Bronchial epithelial cell (primary cell): Measurements from ENCODE around the gene TMEM255B. TPM values are rescaled to one million over a fixed set of nuclear protein-coding genes. Genes with fewer than 3 reads are reported as not detected.

ENCODE experiments used
- DNase-seq: peaks from one replicate; pipeline ENCODE4 v3.0.0-alpha.2; 2010; ENCODE audit warnings: low read depth
- FAIRE-seq: peaks from 2 replicates; lab custom pipeline; 2011; peaks lifted over from hg19 to GRCh38; lab: Jason Lieb, UNC
- H3K27me3 ChIP-seq: 2 replicates; pipeline ENCODE4 v1.5.1; 2011; ENCODE audit warnings: low read length; ENCODE audit not compliant: control insufficient read depth, insufficient read depth
- H3K36me3 ChIP-seq: 2 replicates; pipeline ENCODE4 v1.5.1; 2011; ENCODE audit warnings: low read length; ENCODE audit not compliant: control insufficient read depth, insufficient read depth
- H3K4me3 ChIP-seq: 2 replicates; pipeline ENCODE4 v1.5.1; 2011; ENCODE audit warnings: mild to moderate bottlenecking, low read depth, low read length, control low read depth
- total RNA-seq: library from RNA; depleted of rRNA; stranded (reverse); fragments of >200 nt; gene quantifications from 2 replicates; pipeline ENCODE4 v1.2.1, GENCODE V29; 2014
- TF ChIP-seq, protein P1 (sequence below): IDR thresholded peaks from 2 replicates; pipeline ENCODE4 v1.5.1; 2011; ENCODE audit warnings: mild to moderate bottlenecking, moderate library complexity, low read length, control low read depth, inconsistent platforms; ENCODE audit not compliant: insufficient read depth, severe bottlenecking

The TMEM255B gene
- total RNA-seq, 1 donor from 2014 or later: 5.3 TPM

DNA sequence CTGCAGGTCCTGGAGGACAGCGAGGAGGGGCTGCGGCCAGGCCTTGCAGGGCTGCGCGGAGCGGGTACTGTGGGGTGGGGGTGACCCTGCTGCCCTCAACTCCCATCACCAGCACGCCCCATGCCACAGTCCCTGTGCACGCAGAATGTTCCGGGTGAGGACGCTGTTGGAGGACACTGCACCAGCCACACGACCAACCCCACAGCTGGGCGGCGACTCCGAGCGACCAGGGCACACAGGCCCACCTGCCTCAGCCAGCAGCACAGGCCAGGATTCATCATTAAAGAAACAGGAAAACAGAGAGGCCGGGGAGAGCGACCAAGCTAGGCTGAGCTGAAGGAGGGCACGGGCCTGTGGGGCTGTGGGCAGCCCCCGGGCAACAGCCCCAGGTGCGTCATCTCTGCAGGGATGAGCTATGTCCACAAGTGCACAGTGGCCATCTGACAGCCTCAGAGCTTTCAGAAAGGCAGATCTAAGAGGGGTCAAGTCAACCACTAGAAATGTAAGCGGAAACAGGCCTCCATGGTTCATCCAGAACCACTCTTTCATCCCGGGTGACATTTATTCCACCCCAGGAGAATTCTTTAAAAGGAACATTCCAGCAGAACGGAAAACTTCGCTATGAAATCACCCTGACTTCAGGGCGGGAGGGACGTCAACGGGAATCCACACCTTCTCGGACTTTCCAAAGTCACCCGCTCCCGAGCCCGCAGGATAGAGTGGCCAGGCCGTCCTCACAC lies 103.3 kb downstream of the TMEM255B start:
- FAIRE-seq: no peak
- Histone ChIP-seq H3K36me3 (peaks cover 5% of the 10 kb centered on the region), H3K4me3 (peak overlapping the region; percentile 66), H3K27me3 (no peaks in the 10 kb centered on the region)
- TF ChIP-seq, protein P1, sequence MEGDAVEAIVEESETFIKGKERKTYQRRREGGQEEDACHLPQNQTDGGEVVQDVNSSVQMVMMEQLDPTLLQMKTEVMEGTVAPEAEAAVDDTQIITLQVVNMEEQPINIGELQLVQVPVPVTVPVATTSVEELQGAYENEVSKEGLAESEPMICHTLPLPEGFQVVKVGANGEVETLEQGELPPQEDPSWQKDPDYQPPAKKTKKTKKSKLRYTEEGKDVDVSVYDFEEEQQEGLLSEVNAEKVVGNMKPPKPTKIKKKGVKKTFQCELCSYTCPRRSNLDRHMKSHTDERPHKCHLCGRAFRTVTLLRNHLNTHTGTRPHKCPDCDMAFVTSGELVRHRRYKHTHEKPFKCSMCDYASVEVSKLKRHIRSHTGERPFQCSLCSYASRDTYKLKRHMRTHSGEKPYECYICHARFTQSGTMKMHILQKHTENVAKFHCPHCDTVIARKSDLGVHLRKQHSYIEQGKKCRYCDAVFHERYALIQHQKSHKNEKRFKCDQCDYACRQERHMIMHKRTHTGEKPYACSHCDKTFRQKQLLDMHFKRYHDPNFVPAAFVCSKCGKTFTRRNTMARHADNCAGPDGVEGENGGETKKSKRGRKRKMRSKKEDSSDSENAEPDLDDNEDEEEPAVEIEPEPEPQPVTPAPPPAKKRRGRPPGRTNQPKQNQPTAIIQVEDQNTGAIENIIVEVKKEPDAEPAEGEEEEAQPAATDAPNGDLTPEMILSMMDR: no peak
- no peak for DNase-seq

DNA sequence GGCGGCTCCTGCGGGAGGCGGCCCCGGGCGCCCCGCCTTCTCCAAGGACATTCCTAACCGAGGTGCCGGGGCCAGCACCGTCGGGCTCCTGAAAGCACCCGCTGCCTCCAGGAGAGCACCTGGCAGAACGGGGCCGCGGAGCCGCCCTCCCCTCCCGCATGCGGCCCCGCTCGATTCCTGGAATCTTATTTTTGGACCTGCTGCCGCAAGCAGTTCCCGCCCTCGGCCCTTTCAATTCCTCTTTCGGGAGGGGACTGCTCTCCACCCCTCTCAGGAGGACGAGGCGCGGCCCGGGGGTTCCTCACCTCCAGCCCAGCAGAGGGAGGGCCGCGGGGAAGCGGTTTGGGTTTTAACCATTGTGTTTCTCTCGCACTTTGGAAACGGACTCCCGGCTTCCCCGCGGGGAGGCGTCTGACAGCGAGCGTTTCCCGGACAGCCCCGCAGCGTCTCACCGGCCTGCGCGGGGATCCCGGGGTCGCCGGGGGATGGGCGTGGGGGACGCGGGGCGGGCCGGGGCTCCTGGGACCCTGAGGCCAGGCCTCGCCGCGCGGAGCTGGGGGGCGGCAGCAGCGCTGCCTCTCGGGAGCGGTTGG lies 104.0 kb downstream of the TMEM255B start:
- FAIRE-seq (no peak), DNase-seq (no peak)
- no peaks in the 10 kb centered on the region for H3K27me3 ChIP-seq

DNA sequence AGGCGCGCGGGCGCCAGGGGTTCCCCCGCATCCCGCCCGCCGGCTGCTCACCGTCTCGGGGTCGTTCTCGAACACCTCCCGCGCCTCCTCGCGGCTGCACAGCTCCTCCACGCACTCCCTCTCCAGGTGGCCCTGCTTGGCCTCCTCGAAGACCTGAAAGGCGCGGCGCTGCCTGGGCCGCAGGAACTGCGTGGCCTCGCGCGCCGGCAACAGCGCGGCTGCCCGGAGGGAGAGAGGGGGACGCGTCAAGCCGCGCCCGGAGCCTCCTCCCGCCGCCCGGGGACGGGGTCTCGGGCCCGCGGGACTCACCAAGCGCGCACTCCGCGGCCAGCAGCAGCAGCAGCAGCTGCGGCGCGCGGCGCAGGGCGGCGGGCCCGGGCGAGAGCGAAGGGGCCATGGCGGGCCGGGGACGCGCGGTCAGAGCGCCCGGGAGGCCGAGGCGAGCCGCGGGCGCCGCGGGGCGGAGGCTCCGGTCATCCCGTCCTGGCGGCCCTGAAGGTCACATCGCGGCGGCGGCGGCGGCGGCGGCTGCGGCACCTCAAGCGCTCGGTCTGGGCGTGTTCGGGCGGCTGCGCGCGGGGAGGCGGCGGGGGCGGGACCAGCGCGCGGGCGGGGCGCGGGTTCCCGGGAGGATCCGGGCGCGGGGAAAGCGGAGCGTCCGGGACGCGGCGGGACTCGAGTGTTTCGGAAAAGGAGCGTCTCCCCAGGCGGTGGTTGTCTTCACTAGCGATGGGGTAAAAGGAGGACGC lies 104.7 kb downstream of the TMEM255B start, which contains the start of gene GAS6:
TSS of gene GAS6 (minus strand) at position 553 of the 749 bp plus-strand sequence. CDS start at position 397, 156 bp downstream.
- peak within 1 kb of the TSS; percentile 66 for H3K4me3 ChIP-seq
- no peak for FAIRE-seq
- peaks cover 4% of the 10 kb centered on the region for H3K36me3 ChIP-seq
- no peak for DNase-seq
- TF ChIP-seq, protein P1: peak; percentile 32
- H3K27me3 ChIP-seq: no peaks in the 10 kb centered on the region

More for the DNA sequence above, 104.0 kb downstream of the TMEM255B start:
- TF ChIP-seq, protein P1: no peak
- H3K4me3 ChIP-seq: peak overlapping the region; percentile 66
- peaks cover 5% of the 10 kb centered on the region for H3K36me3 ChIP-seq

- TF ChIP-seq, protein P1: no peak
- Histone ChIP-seq H3K4me3 (peak overlapping the region; percentile 66), H3K36me3 (peaks cover 4% of the 10 kb centered on the region), H3K27me3 (no peaks in the 10 kb centered on the region)
- FAIRE-seq (no peak), DNase-seq (peak; percentile 19)
Observed at GRCh38 chr13:113864273-113864890, 105.4 kb downstream of the TMEM255B start.

- FAIRE-seq (no peak), DNase-seq (no peak)
- TF ChIP-seq, protein P1: no peak
- H3K27me3 ChIP-seq: no peaks in the 10 kb centered on the region
- H3K4me3 ChIP-seq: no peak overlapping the region
- H3K36me3 ChIP-seq: no peaks in the 10 kb centered on the region
Observed at GRCh38 chr13:113865427-113865826, 106.4 kb downstream of the TMEM255B start.

Other genes with a start within 250 kb of the TMEM255B start
- gene TFDP1, start 174.5 kb upstream of the TMEM255B start, total RNA-seq: 32.6 and 35.8 TPM in 2 replicates
- not detected in 2 replicates for gene ATP4B, start 101.0 kb upstream of the TMEM255B start, total RNA-seq
- gene GRK1, start 92.0 kb upstream of the TMEM255B start, total RNA-seq: not detected in 2 replicates
- gene GAS6, start 104.8 kb downstream of the TMEM255B start, total RNA-seq: 41.3 and 70.0 TPM in 2 replicates
- not detected in 2 replicates for gene C13orf46, start 214.8 kb downstream of the TMEM255B start, total RNA-seq